Neural progenitor cell (in vitro differentiated cells): Measurements from ENCODE around the gene IQCH. TPM values are rescaled to one million over a fixed set of nuclear protein-coding genes. Genes with fewer than 3 reads are reported as not detected.
"Not testable (repeated sequence)": the region's sequence is repeated elsewhere in the genome, so short reads cannot be mapped to it uniquely, and the experiment has no call there.

Experiments
- DNase-seq: peaks from one replicate; pipeline ENCODE4 v3.0.0-alpha.2; 2016; ENCODE audit warnings: low spot score
- H2AFZ ChIP-seq: fragments of 200-600 bp; sonication (generic); replicated peaks from 2 replicates; pipeline ENCODE4 v1.6.1; 2016; ENCODE audit warnings: antibody characterized with exemption
- H3F3A ChIP-seq: fragments of 200-600 bp; sonication (generic); 2 replicates; pipeline ENCODE4 v1.6.1; 2016; ENCODE audit warnings: antibody characterized with exemption, low read depth
- H3K27ac ChIP-seq: fragments of 200-600 bp; sonication (generic); 2 replicates; pipeline ENCODE4 v1.5.1; 2016; ENCODE audit warnings: mild to moderate bottlenecking
- H3K27me3 ChIP-seq: fragments of 200-600 bp; sonication (generic); 2 replicates; pipeline ENCODE4 v1.6.1; 2016; ENCODE audit warnings: mild to moderate bottlenecking, moderate library complexity
- H3K36me3 ChIP-seq: fragments of 200-600 bp; sonication (generic); 2 replicates; pipeline ENCODE4 v1.5.1; 2016
- H3K4me1 ChIP-seq: fragments of 200-600 bp; sonication (generic); 2 replicates; pipeline ENCODE4 v1.6.1; 2016; ENCODE audit warnings: mixed run types
- H3K4me2 ChIP-seq: fragments of 200-600 bp; sonication (generic); 2 replicates; pipeline ENCODE4 v1.6.1; 2016
- H3K4me3 ChIP-seq: fragments of 200-600 bp; sonication (generic); 2 replicates; pipeline ENCODE4 v1.5.1; 2016
- H3K79me2 ChIP-seq: fragments of 200-600 bp; sonication (generic); 2 replicates; pipeline ENCODE4 v1.6.1; 2016; ENCODE audit warnings: low read depth
- H3K9ac ChIP-seq: fragments of 200-600 bp; sonication (generic); 2 replicates; pipeline ENCODE4 v1.6.1; 2016
- H3K9me3 ChIP-seq: fragments of 200-600 bp; sonication (generic); 2 replicates; pipeline ENCODE4 v1.5.1; 2016; ENCODE audit warnings: low read depth
- H4K20me1 ChIP-seq: fragments of 200-600 bp; sonication (generic); 2 replicates; pipeline ENCODE4 v1.6.1; 2016; ENCODE audit warnings: low read depth
- H3K27ac Mint-ChIP-seq: 3 replicates; pipeline ENCODE4 v1.8.0; 2021; ENCODE audit warnings: mixed read lengths
- H3K27me3 Mint-ChIP-seq: 2 replicates; pipeline ENCODE4 v1.8.0; 2022; ENCODE audit warnings: low read depth, mild to moderate bottlenecking, inconsistent platforms, moderate library complexity, mixed read lengths; ENCODE audit not compliant: insufficient read depth
- H3K36me3 Mint-ChIP-seq: 3 replicates; pipeline ENCODE4 v1.8.0; 2021; ENCODE audit warnings: mixed read lengths
- H3K4me1 Mint-ChIP-seq: 3 replicates; pipeline ENCODE4 v1.8.0; 2021; ENCODE audit warnings: mixed read lengths
- H3K4me3 Mint-ChIP-seq: 3 replicates; pipeline ENCODE4 v1.8.0; 2021; ENCODE audit warnings: mild to moderate bottlenecking, moderate library complexity, mixed read lengths
- H3K9me3 Mint-ChIP-seq: 3 replicates; pipeline ENCODE4 v1.8.0; 2020; ENCODE audit warnings: mixed read lengths
- EZH2 ChIP-seq: fragments of 200-600 bp; sonication (generic); IDR thresholded peaks from 2 replicates; pipeline ENCODE4 v1.6.1; 2017; ENCODE audit warnings: antibody characterized with exemption, mild to moderate bottlenecking, moderate library complexity
- EZH2phosphoT487 ChIP-seq: fragments of 200-600 bp; sonication (generic); IDR thresholded peaks from 2 replicates; pipeline ENCODE4 v1.6.1; 2017; ENCODE audit warnings: antibody characterized with exemption
- total RNA-seq: library from RNA; depleted of rRNA; stranded (reverse); fragments of >200 nt; gene quantifications from 2 replicates; pipeline ENCODE4 v1.2.3, GENCODE V29; 2015; ENCODE audit warnings: low replicate concordance
- TF ChIP-seq, protein P1 (sequence below): fragments of 200-600 bp; sonication (generic); IDR thresholded peaks from 2 replicates; pipeline ENCODE4 v1.5.1; 2017; ENCODE audit warnings: antibody characterized with exemption, mild to moderate bottlenecking

The IQCH gene
- total RNA-seq, 1 donor from 2014 or later, result 21.0 TPM

- H3K4me1 ChIP-seq, result peaks cover 17% of the 10 kb centered on the region
- TF ChIP-seq, protein P1, sequence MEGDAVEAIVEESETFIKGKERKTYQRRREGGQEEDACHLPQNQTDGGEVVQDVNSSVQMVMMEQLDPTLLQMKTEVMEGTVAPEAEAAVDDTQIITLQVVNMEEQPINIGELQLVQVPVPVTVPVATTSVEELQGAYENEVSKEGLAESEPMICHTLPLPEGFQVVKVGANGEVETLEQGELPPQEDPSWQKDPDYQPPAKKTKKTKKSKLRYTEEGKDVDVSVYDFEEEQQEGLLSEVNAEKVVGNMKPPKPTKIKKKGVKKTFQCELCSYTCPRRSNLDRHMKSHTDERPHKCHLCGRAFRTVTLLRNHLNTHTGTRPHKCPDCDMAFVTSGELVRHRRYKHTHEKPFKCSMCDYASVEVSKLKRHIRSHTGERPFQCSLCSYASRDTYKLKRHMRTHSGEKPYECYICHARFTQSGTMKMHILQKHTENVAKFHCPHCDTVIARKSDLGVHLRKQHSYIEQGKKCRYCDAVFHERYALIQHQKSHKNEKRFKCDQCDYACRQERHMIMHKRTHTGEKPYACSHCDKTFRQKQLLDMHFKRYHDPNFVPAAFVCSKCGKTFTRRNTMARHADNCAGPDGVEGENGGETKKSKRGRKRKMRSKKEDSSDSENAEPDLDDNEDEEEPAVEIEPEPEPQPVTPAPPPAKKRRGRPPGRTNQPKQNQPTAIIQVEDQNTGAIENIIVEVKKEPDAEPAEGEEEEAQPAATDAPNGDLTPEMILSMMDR, result no peak
- TF ChIP-seq EZH2phosphoT487 (no peak), EZH2 (no peak)
- peaks cover 19% of the 10 kb centered on the region for H3F3A ChIP-seq
- H3K9me3 ChIP-seq, result no peaks in the 10 kb centered on the region
- H3K36me3 ChIP-seq, result no peaks in the 10 kb centered on the region
- DNase-seq, result no peak
- H3K27me3 ChIP-seq, result no peaks in the 10 kb centered on the region
- no peak overlapping the region for H3K27ac Mint-ChIP-seq
- H3K79me2 ChIP-seq, result no peaks in the 10 kb centered on the region
- no peak overlapping the region for H3K4me2 ChIP-seq
- H3K4me3 ChIP-seq, result no peak overlapping the region
- no peak overlapping the region for H3K27ac ChIP-seq
- no peak overlapping the region for H3K4me3 Mint-ChIP-seq
- no peaks in the 10 kb centered on the region for H4K20me1 ChIP-seq
- H3K9me3 Mint-ChIP-seq, result peaks cover 5% of the 10 kb centered on the region
- no peak overlapping the region for H3K9ac ChIP-seq
- H3K27me3 Mint-ChIP-seq, result no peaks in the 10 kb centered on the region
- no peaks in the 10 kb centered on the region for H3K36me3 Mint-ChIP-seq
- H3K4me1 Mint-ChIP-seq, result peaks cover 9% of the 10 kb centered on the region
- no peak overlapping the region for H2AFZ ChIP-seq
These were observed 19.6 kb downstream of the IQCH start for GRCh38 chr15:67274236-67274635.

- H2AFZ ChIP-seq, result no peak overlapping the region
- H3F3A ChIP-seq, result peaks cover 26% of the 10 kb centered on the region
- no peak overlapping the region for H3K4me3 ChIP-seq
- H3K9ac ChIP-seq, result no peak overlapping the region
- H3K4me3 Mint-ChIP-seq, result no peak overlapping the region
- TF ChIP-seq EZH2phosphoT487 (no peak), EZH2 (no peak)
- TF ChIP-seq, protein P1, result no peak
- no peaks in the 10 kb centered on the region for H3K9me3 ChIP-seq
- H3K27me3 ChIP-seq, result no peaks in the 10 kb centered on the region
- no peaks in the 10 kb centered on the region for H4K20me1 ChIP-seq
- H3K27ac ChIP-seq, result no peak overlapping the region
- H3K4me1 ChIP-seq, result peaks cover 17% of the 10 kb centered on the region
- no peak overlapping the region for H3K27ac Mint-ChIP-seq
- peaks cover 9% of the 10 kb centered on the region for H3K4me1 Mint-ChIP-seq
- H3K4me2 ChIP-seq, result no peak overlapping the region
- peaks cover 5% of the 10 kb centered on the region for H3K9me3 Mint-ChIP-seq
- DNase-seq, result no peak
- no peaks in the 10 kb centered on the region for H3K36me3 ChIP-seq
- H3K27me3 Mint-ChIP-seq, result no peaks in the 10 kb centered on the region
- H3K79me2 ChIP-seq, result no peaks in the 10 kb centered on the region
- H3K36me3 Mint-ChIP-seq, result no peaks in the 10 kb centered on the region
These were observed 22.1 kb downstream of the IQCH start for GRCh38 chr15:67276666-67277065.

DNA sequence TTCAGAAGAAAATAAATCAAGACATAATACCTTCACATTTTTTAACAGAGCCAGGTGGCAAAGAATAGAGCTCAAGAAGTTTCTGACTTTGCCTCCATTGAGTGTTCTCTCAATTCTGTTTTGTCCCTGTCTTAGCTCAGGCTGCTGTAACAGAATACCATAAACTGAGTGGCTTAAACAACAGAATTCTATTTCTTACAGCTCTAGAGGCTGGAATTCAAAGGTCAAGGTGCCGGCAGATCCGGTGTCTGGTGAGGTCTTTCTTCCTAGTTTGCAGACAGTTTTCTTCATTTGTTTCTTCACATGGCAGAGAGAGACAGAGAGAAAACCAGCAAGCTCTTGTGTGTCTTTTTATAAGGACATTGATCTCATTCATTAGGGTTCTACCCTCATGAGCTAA, 25.6 kb downstream of the IQCH start:
- no peaks in the 10 kb centered on the region for H4K20me1 ChIP-seq
- no peak overlapping the region for H3K4me3 ChIP-seq
- no peak for TF ChIP-seq EZH2phosphoT487
- TF ChIP-seq EZH2, result no peak
- TF ChIP-seq, protein P1, result no peak
- H3K27me3 ChIP-seq, result no peaks in the 10 kb centered on the region
- H3K79me2 ChIP-seq, result no peaks in the 10 kb centered on the region
- H3F3A ChIP-seq, result peaks cover 30% of the 10 kb centered on the region
- H3K4me1 ChIP-seq, result peaks cover 17% of the 10 kb centered on the region
- no peak overlapping the region for H3K9ac ChIP-seq
- peaks cover 4% of the 10 kb centered on the region for H3K9me3 Mint-ChIP-seq
- no peaks in the 10 kb centered on the region for H3K9me3 ChIP-seq
- no peaks in the 10 kb centered on the region for H3K27me3 Mint-ChIP-seq
- H2AFZ ChIP-seq, result no peak overlapping the region
- peaks cover 9% of the 10 kb centered on the region for H3K4me1 Mint-ChIP-seq
- H3K4me3 Mint-ChIP-seq, result no peak overlapping the region
- H3K36me3 ChIP-seq, result no peaks in the 10 kb centered on the region
- H3K27ac Mint-ChIP-seq, result no peak overlapping the region
- H3K36me3 Mint-ChIP-seq, result peaks cover 1% of the 10 kb centered on the region
- no peak for DNase-seq
- H3K4me2 ChIP-seq, result no peak overlapping the region
- no peak overlapping the region for H3K27ac ChIP-seq

GRCh38 chr15:67281714-67282113, 27.1 kb downstream of the IQCH start:
- no peak for DNase-seq
- no peaks in the 10 kb centered on the region for H3K79me2 ChIP-seq
- no peak overlapping the region for H3K4me2 ChIP-seq
- no peak overlapping the region for H3K27ac Mint-ChIP-seq
- H3K4me1 ChIP-seq, result peaks cover 17% of the 10 kb centered on the region
- H3K27me3 ChIP-seq, result no peaks in the 10 kb centered on the region
- H3K9me3 ChIP-seq, result peaks cover 5% of the 10 kb centered on the region
- H3K36me3 Mint-ChIP-seq, result peaks cover 3% of the 10 kb centered on the region
- H3K27me3 Mint-ChIP-seq, result no peaks in the 10 kb centered on the region
- H3K4me1 Mint-ChIP-seq, result peaks cover 9% of the 10 kb centered on the region
- H4K20me1 ChIP-seq, result no peaks in the 10 kb centered on the region
- H3K9me3 Mint-ChIP-seq, result peaks cover 13% of the 10 kb centered on the region
- no peak overlapping the region for H3K27ac ChIP-seq
- no peak overlapping the region for H3K9ac ChIP-seq
- H2AFZ ChIP-seq, result no peak overlapping the region
- no peak for TF ChIP-seq EZH2
- TF ChIP-seq EZH2phosphoT487, result no peak
- TF ChIP-seq, protein P1, result no peak
- no peak overlapping the region for H3K4me3 ChIP-seq
- H3K36me3 ChIP-seq, result no peaks in the 10 kb centered on the region
- H3F3A ChIP-seq, result peaks cover 29% of the 10 kb centered on the region
- H3K4me3 Mint-ChIP-seq, result no peak overlapping the region

DNA sequence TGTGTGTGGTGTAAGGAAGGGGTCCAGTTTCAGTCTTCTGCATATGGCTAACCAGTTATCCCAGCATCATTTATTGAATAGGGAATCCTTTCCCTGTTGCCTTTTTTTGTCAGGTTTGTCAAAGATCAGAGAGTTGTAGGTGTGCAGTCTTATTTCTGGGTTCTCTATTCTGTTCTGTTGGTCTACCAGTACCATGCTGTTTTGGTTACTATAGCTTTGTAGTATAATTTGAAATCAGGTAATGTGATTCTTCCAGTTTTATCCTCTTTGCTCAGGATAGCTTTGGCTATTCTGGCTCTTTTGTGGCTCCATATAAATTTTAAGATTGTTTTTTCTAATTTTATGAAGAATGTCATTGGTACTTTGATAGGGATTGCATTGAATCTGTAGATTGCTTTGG, 31.0 kb downstream of the IQCH start:
- not testable (repeated sequence) for H3K4me1 ChIP-seq, H3K9ac ChIP-seq, H2AFZ ChIP-seq, DNase-seq, H3K36me3 ChIP-seq, H3K4me3 ChIP-seq, H3K27me3 ChIP-seq, H3K27me3 Mint-ChIP-seq, H3K36me3 Mint-ChIP-seq, H3K4me1 Mint-ChIP-seq, H3K79me2 ChIP-seq, H3K4me2 ChIP-seq, H3K27ac Mint-ChIP-seq, H4K20me1 ChIP-seq, H3K4me3 Mint-ChIP-seq, H3K9me3 ChIP-seq, H3K27ac ChIP-seq
- H3K9me3 Mint-ChIP-seq, result peaks cover 13% of the 10 kb centered on the region
- peaks cover 10% of the 10 kb centered on the region for H3F3A ChIP-seq
